HCT116 (cell line): ENCODE data around the gene LEFTY2.

Experiments used
- CTCF ChIP-seq, 3 experiments: fragments of 200-600 bp in 1 of 3; sonication (generic) in 1 of 3; IDR thresholded peaks in 2 of 3; conservative IDR thresholded peaks in 1 of 3; 2 replicates each; pipeline ENCODE4 v1.5.1; 2012 to 2017; ENCODE audit warnings: low read depth in 2 of 3, low read length in 2 of 3, antibody characterized with exemption in 1 of 3, borderline replicate concordance in 1 of 3, control low read depth in 1 of 3, mild to moderate bottlenecking in 1 of 3, mixed read lengths in 1 of 3, mixed run types in 1 of 3, moderate library complexity in 1 of 3; ENCODE audit not compliant: insufficient read depth in 1 of 3
- EZH2 ChIP-seq: fragments of 200-600 bp; sonication (generic); IDR thresholded peaks from 2 replicates; pipeline ENCODE4 v1.6.1; 2017; ENCODE audit warnings: antibody characterized with exemption, mixed run types
- EZH2phosphoT487 ChIP-seq: fragments of 200-600 bp; IDR thresholded peaks from 2 replicates; pipeline ENCODE4 v1.6.1; 2018; ENCODE audit warnings: antibody characterized with exemption, borderline replicate concordance
- JUND ChIP-seq: IDR thresholded peaks from 2 replicates; pipeline ENCODE4 v1.6.1; 2012
- POLR2A ChIP-seq: IDR thresholded peaks from 2 replicates; pipeline ENCODE4 v1.7.0; 2011; ENCODE audit warnings: borderline replicate concordance; ENCODE audit not compliant: insufficient read depth, insufficient read length; ENCODE audit errors: extremely low read depth
- POLR2AphosphoS5 ChIP-seq: IDR thresholded peaks from 2 replicates; pipeline ENCODE4 v1.6.1; 2011; ENCODE audit warnings: mild to moderate bottlenecking, low read depth, low read length, moderate library complexity
- REST ChIP-seq: IDR thresholded peaks from 2 replicates; pipeline ENCODE4 v1.6.1; 2012; ENCODE audit warnings: low read depth
- ZFX ChIP-seq: fragments of 450-650 bp; IDR thresholded peaks from 2 replicates; pipeline ENCODE4 v1.6.1; 2017
- ZNF274 ChIP-seq: fragments of 200-500 bp; sonication (Bioruptor generic); IDR thresholded peaks from 2 replicates; pipeline ENCODE4 v1.6.1; 2014; ENCODE audit warnings: mild to moderate bottlenecking, low read depth, low read length, inconsistent platforms

GRCh38 chr1:225917101-225917500, 23.9 kb downstream of the LEFTY2 start:
- TF ChIP-seq CTCF (IDR thresholded peaks at IDR 0.05 in 2 of 3, conservative IDR thresholded peaks at IDR 0.05 in 1 of 3; ENCODE audit: borderline replicate concordance in 1 of 3, insufficient read depth in 1 of 3, low read depth in 2 of 3, low read length in 2 of 3) (no peak), EZH2 (no peak), EZH2phosphoT487 (no peak), POLR2A (no peak), ZFX (no peak), ZNF274 (no peak), JUND (no peak), REST (no peak), POLR2AphosphoS5 (no peak)
